ENCODE measurements around the gene ELK3.

The ELK3 gene

GRCh38 chr12:96301732-96302131 lies 107.6 kb downstream of the ELK3 start:
- DNase-seq (ENCODE audit: low spot score), result no peak
- in situ Hi-C loops (cut with MboI; ENCODE audit: low pct_unique_long_range_greater_than_20kb, low sequenced_read_pairs, unreplicated experiment), result no loop called here
- no peak for TF ChIP-seq CTCF (IDR thresholded peaks at IDR 0.05; ENCODE audit: extremely low read depth, insufficient read depth, missing control alignments)

- TF ChIP-seq CTCF (IDR thresholded peaks at IDR 0.05; ENCODE audit: extremely low read depth, insufficient read depth, missing control alignments), result no peak
- in situ Hi-C loops (cut with MboI; ENCODE audit: low pct_unique_long_range_greater_than_20kb, low sequenced_read_pairs, unreplicated experiment), result no loop called here
- DNase-seq (ENCODE audit: low spot score), result no peak
These were observed 108.6 kb downstream of the ELK3 start for GRCh38 chr12:96302687-96303310.

- no peak for TF ChIP-seq CTCF (IDR thresholded peaks at IDR 0.05; ENCODE audit: extremely low read depth, insufficient read depth, missing control alignments)
- DNase-seq (ENCODE audit: low spot score), result no peak
- in situ Hi-C loops (cut with MboI; ENCODE audit: low pct_unique_long_range_greater_than_20kb, low sequenced_read_pairs, unreplicated experiment), result no loop called here
These were observed 109.5 kb downstream of the ELK3 start for GRCh38 chr12:96303653-96304052.

GRCh38 chr12:96305665-96306064 lies 111.5 kb downstream of the ELK3 start:
- in situ Hi-C loops (cut with MboI; ENCODE audit: low pct_unique_long_range_greater_than_20kb, low sequenced_read_pairs, unreplicated experiment), result no loop called here
- DNase-seq (ENCODE audit: low spot score), result no peak
- TF ChIP-seq CTCF (IDR thresholded peaks at IDR 0.05; ENCODE audit: extremely low read depth, insufficient read depth, missing control alignments), result no peak

- TF ChIP-seq CTCF (IDR thresholded peaks at IDR 0.05; ENCODE audit: extremely low read depth, insufficient read depth, missing control alignments), result no peak
- in situ Hi-C loops (cut with MboI; ENCODE audit: low pct_unique_long_range_greater_than_20kb, low sequenced_read_pairs, unreplicated experiment), result no loop called here
- no peak for DNase-seq (ENCODE audit: low spot score)
These were observed 114.7 kb downstream of the ELK3 start for GRCh38 chr12:96308881-96309280.

GRCh38 chr12:96310067-96310466 lies 115.9 kb downstream of the ELK3 start:
- TF ChIP-seq CTCF (IDR thresholded peaks at IDR 0.05; ENCODE audit: extremely low read depth, insufficient read depth, missing control alignments), result no peak
- in situ Hi-C loops (cut with MboI; ENCODE audit: low pct_unique_long_range_greater_than_20kb, low sequenced_read_pairs, unreplicated experiment), result no loop called here
- no peak for DNase-seq (ENCODE audit: low spot score)

All from GM13977 (cell line).